Measurements from ENCODE around the gene IDH3A. TPM values are rescaled to one million over a fixed set of nuclear protein-coding genes. Genes with fewer than 3 reads are reported as not detected.
A peak's percentile ranks its signal among the peaks of the same experiment; 100 is the strongest.

Gene IDH3A
- total and polyA plus RNA-seq, 9 of the 15 experiments (the other 6 are each of a cell fraction or from before 2014, with no cell fraction given) = 37.4 to 249 (median 107) TPM

GRCh38 chr15:78201281-78202190 lies 52.4 kb downstream of the IDH3A start:
- BruUV-seq (replicated peaks) = no TSS peak
- no peak for FAIRE-seq
- H3K9me1 ChIP-seq (ENCODE audit: control insufficient read depth, insufficient read depth, low read length) = no peaks in the 10 kb centered on the region
- CTCF ChIA-PET (ENCODE audit: low intra/inter-chr PET ratio) = no interaction called here
- no peak overlapping the region for H3K4me3 ChIP-seq
- H2AFZ ChIP-seq (ENCODE audit: low read depth, low read length) = no peak overlapping the region
- ATAC-seq = no peak
- POLR2A ChIA-PET = interaction anchor here (0.6 to 1.2 kb wide), 3 partner anchors 34 to 247 kb away, joined by 3 to 4 read pairs (median 3); no protein-coding TSS in a partner anchor
- H4K20me1 ChIP-seq (replicated peaks; ENCODE audit: control insufficient read depth, insufficient read depth, low read length) = no peaks in the 10 kb centered on the region
- H3K36me3 ChIP-seq (ENCODE audit: control insufficient read depth, insufficient read depth, low read length) = no peaks in the 10 kb centered on the region
- H3K27ac ChIP-seq (ENCODE audit: extremely low read depth, low read depth, low read length) = no peak overlapping the region
- TF ChIP-seq ZNF263 (CRISPR knock-in tag; IDR thresholded peaks at IDR 0.05; ENCODE audit: borderline replicate concordance) (peak; percentile 85), ZNF592 (IDR thresholded peaks at IDR 0.05) (no peak)
- DNase-seq (ENCODE audit: extremely low read depth in 1 of 4, low spot score in 3 of 4) = no peak
- in situ Hi-C loops (cut with MboI) (no loop called here), intact Hi-C loops (cut with micrococcal nuclease) (no loop called here)
- H3K27me3 ChIP-seq (ENCODE audit: control insufficient read depth in 2 of 2, insufficient read depth in 2 of 2, low read length in 2 of 2) = peaks cover 16 to 20% of the 10 kb centered on the region in 2 experiments; a peak in 4 of 5 replicates
- H3K9me3 ChIP-seq (replicated peaks; ENCODE audit: control insufficient read depth, insufficient read depth, low read depth, low read length) = no peaks in the 10 kb centered on the region
- no peaks in the 10 kb centered on the region for H3K79me2 ChIP-seq (ENCODE audit: control insufficient read depth, insufficient read depth, low read length)
- H3K4me1 ChIP-seq (replicated peaks in 1 of 2; ENCODE audit: control insufficient read depth in 2 of 2, insufficient read depth in 2 of 2, low read length in 2 of 2) = peaks cover 0 to 16% of the 10 kb centered on the region in 2 experiments; a peak in 2 of 5 replicates
- 10% methylated on average over 10 of the region's 10 CpGs for WGBS (ENCODE audit: insufficient coverage, low coverage, missing lambda C conversion rate)
- H3K9ac ChIP-seq (ENCODE audit: insufficient read depth in 1 of 2, low read depth in 2 of 2, low read length in 2 of 2) = peak overlapping the region in 1 of 2 experiments; percentile 28; a peak in 1 of 4 replicates
- no peak overlapping the region for H3K4me2 ChIP-seq (ENCODE audit: insufficient read depth, low read length)
